ENCODE data around the gene SLC16A4.
"Not testable (repeated sequence)": the region's sequence is repeated elsewhere in the genome, so short reads cannot be mapped to it uniquely, and the experiment has no call there.

SLC16A4 gene

GRCh38 chr1:110408488-110408887 lies 17.7 kb upstream of the SLC16A4 start:
- no peak overlapping the region for H3K9ac ChIP-seq (ENCODE audit: low read depth, low read length)

DNA sequence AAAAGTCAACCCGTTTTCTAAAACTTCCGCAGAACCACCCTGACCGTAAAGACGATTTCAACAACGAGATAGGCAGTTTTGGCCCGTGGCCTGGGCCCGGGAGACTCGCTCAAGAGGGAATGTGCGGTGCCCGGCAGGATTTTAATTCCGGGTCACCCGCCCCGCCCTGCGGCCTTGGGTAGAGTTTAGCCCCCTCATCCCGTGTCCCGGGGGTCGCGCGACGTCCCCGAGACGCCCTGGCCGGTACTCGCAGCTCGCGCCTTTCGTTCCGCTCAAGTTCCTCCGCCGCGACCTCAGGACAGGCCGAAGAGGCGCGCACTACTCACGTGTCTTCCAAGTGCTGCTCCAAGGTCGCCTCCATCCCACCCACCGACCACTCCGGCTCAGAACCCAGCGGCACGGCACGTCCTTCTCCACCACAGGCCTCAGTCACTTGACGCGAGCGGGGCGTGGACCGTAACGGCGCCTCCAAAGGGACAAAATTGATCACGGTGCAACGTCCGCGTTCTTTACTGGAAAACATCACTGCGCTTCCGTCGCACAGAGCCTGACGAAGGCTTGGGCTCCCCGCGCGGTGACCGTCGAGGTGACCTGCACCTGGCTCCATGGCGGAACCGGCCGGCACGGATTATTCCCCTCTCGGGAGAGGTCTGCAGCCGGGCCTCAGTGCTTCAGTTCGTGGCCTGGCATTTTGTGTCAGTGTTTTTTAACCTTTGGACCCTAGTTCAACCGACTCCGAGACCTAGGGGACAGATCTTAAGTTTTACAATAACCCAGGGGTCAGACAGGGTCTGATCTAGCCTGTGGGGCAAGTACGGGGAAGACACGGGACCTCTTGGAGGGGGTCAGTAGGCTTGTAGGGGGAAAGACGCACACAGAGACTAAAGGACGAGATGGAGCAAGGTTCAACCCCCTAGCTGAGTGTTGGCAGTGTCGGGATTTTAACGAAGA lies 16.7 kb upstream of the SLC16A4 start, which contains the start of gene LAMTOR5:
Gene LAMTOR5 (minus strand): TSS at position 435 of the 951 bp plus-strand sequence. CDS start 74 bp downstream, at position 361.
- Histone ChIP-seq H3K9me3 (ENCODE audit: insufficient read depth, low read depth, low read length) (no peaks in the 10 kb centered on the region), H3K36me3 (ENCODE audit: insufficient read depth, low read length) (peaks cover 32% of the 10 kb centered on the region), H3K27ac (ENCODE audit: low read depth, low read length) (peak within 1 kb of the TSS; percentile 57), H3K27me3 (ENCODE audit: insufficient read depth, low read length) (no peaks in the 10 kb centered on the region), H3K4me3 (ENCODE audit: low read length) (peak within 1 kb of the TSS; percentile 80), H3K4me1 (ENCODE audit: insufficient read depth, low read length) (no peaks in the 10 kb centered on the region; the same call in 1 of the 2 replicates), H3K9ac (ENCODE audit: low read depth, low read length) (peak within 1 kb of the TSS; percentile 86)
- WGBS = 3% methylated on average over 76 of the region's 76 CpGs

More at GRCh38 chr1:110408488-110408887, 17.7 kb upstream of the SLC16A4 start:
- H3K4me1 ChIP-seq (ENCODE audit: insufficient read depth, low read length) = no peaks in the 10 kb centered on the region; the same call in 1 of the 2 replicates
- peaks cover 22% of the 10 kb centered on the region for H3K36me3 ChIP-seq (ENCODE audit: insufficient read depth, low read length)
- peak overlapping the region; percentile 80 for H3K4me3 ChIP-seq (ENCODE audit: low read length)
- no peaks in the 10 kb centered on the region for H3K27me3 ChIP-seq (ENCODE audit: insufficient read depth, low read length)
- 92% methylated on average over 8 of the region's 8 CpGs for WGBS
- no peak overlapping the region for H3K27ac ChIP-seq (ENCODE audit: low read depth, low read length)
- no peaks in the 10 kb centered on the region for H3K9me3 ChIP-seq (ENCODE audit: insufficient read depth, low read depth, low read length)

GRCh38 chr1:110406407-110406806 lies 15.6 kb upstream of the SLC16A4 start:
- H3K27ac ChIP-seq (ENCODE audit: low read depth, low read length); H3K27me3 ChIP-seq (ENCODE audit: insufficient read depth, low read length); H3K4me1 ChIP-seq (ENCODE audit: insufficient read depth, low read length); H3K9me3 ChIP-seq (ENCODE audit: insufficient read depth, low read depth, low read length): not testable (repeated sequence)
- Histone ChIP-seq H3K9ac (ENCODE audit: low read depth, low read length) (0 out of 2 replicates have a peak overlapping the region, but pooled peaks have one; percentile 86), H3K36me3 (ENCODE audit: insufficient read depth, low read length) (peaks cover 43% of the 10 kb centered on the region), H3K4me3 (ENCODE audit: low read length) (peak overlapping the region; percentile 80)
- WGBS = 89% methylated on average over 12 of the region's 15 CpGs

- H3K9ac ChIP-seq (ENCODE audit: low read depth, low read length) = no peak overlapping the region
- no peaks in the 10 kb centered on the region; the same call in 1 of the 2 replicates for H3K4me1 ChIP-seq (ENCODE audit: insufficient read depth, low read length)
- H3K36me3 ChIP-seq (ENCODE audit: insufficient read depth, low read length) = peaks cover 58% of the 10 kb centered on the region
- H3K27me3 ChIP-seq (ENCODE audit: insufficient read depth, low read length) = no peaks in the 10 kb centered on the region
- 98% methylated on average over 4 of the region's 4 CpGs for WGBS
- H3K4me3 ChIP-seq (ENCODE audit: low read length) = no peak overlapping the region
- no peaks in the 10 kb centered on the region for H3K9me3 ChIP-seq (ENCODE audit: insufficient read depth, low read depth, low read length)
- no peak overlapping the region for H3K27ac ChIP-seq (ENCODE audit: low read depth, low read length)
Observed at GRCh38 chr1:110404401-110404800, 13.6 kb upstream of the SLC16A4 start.

DNA sequence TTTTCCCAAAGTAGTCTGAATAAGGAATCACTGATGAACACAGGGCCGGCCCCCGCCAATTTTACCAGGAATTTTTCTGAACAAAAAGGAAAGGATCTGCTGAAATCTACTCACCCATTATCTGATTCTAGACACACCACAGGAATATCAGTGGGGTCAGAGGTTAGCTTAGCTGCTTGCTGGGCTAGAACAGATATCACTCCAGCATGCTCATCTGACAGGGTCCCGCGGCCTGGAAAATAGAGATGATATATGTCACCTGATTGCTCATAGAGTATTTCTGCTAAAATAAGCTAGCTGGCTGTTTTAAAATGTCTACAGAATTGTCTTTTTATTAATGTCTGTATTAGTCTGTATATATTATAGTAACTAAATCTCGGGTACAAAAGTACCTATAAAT lies 13.0 kb upstream of the SLC16A4 start:
- 97% methylated on average over 4 of the region's 5 CpGs for WGBS
- Histone ChIP-seq H3K9ac (ENCODE audit: low read depth, low read length) (no peak overlapping the region), H3K9me3 (ENCODE audit: insufficient read depth, low read depth, low read length) (no peaks in the 10 kb centered on the region), H3K27ac (ENCODE audit: low read depth, low read length) (no peak overlapping the region), H3K4me1 (ENCODE audit: insufficient read depth, low read length) (no peaks in the 10 kb centered on the region; the same call in 1 of the 2 replicates), H3K4me3 (ENCODE audit: low read length) (no peak overlapping the region), H3K36me3 (ENCODE audit: insufficient read depth, low read length) (peaks cover 62% of the 10 kb centered on the region), H3K27me3 (ENCODE audit: insufficient read depth, low read length) (no peaks in the 10 kb centered on the region)

- Histone ChIP-seq H3K4me1 (ENCODE audit: insufficient read depth, low read length) (peaks cover 11% of the 10 kb centered on the region), H3K36me3 (ENCODE audit: insufficient read depth, low read length) (peaks cover 21% of the 10 kb centered on the region)
- H3K9me3 ChIP-seq (ENCODE audit: insufficient read depth, low read depth, low read length); H3K9ac ChIP-seq (ENCODE audit: low read depth, low read length); H3K4me3 ChIP-seq (ENCODE audit: low read length); H3K27ac ChIP-seq (ENCODE audit: low read depth, low read length); H3K27me3 ChIP-seq (ENCODE audit: insufficient read depth, low read length): not testable (repeated sequence)
- WGBS = 94% methylated on average over 48 of the region's 48 CpGs
Observed at GRCh38 chr1:110396259-110396958, 5.6 kb upstream of the SLC16A4 start.

DNA sequence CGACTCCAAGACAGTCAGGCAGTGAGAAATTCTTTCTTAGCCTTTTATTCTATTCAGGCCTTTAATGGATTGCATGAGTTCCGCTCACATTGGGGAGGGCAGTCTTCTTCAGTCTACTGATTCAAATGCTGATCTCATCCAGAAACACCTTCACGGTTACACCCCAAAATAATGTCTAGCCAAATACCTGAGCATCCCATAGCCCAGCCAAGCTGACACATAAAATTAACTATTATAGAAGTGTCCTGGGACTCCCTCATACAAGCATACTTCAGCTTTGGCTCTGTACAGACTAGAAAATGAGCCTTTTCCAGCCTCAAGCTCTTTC lies 3.6 kb upstream of the SLC16A4 start:
- Histone ChIP-seq H3K27me3 (ENCODE audit: insufficient read depth, low read length) (no peaks in the 10 kb centered on the region), H3K9me3 (ENCODE audit: insufficient read depth, low read depth, low read length) (no peaks in the 10 kb centered on the region), H3K9ac (ENCODE audit: low read depth, low read length) (no peak overlapping the region), H3K27ac (ENCODE audit: low read depth, low read length) (no peak overlapping the region), H3K36me3 (ENCODE audit: insufficient read depth, low read length) (peaks cover 6% of the 10 kb centered on the region), H3K4me1 (ENCODE audit: insufficient read depth, low read length) (peaks cover 28% of the 10 kb centered on the region), H3K4me3 (ENCODE audit: low read length) (no peak overlapping the region)
- 92% methylated on average over 3 of the region's 3 CpGs for WGBS

DNA sequence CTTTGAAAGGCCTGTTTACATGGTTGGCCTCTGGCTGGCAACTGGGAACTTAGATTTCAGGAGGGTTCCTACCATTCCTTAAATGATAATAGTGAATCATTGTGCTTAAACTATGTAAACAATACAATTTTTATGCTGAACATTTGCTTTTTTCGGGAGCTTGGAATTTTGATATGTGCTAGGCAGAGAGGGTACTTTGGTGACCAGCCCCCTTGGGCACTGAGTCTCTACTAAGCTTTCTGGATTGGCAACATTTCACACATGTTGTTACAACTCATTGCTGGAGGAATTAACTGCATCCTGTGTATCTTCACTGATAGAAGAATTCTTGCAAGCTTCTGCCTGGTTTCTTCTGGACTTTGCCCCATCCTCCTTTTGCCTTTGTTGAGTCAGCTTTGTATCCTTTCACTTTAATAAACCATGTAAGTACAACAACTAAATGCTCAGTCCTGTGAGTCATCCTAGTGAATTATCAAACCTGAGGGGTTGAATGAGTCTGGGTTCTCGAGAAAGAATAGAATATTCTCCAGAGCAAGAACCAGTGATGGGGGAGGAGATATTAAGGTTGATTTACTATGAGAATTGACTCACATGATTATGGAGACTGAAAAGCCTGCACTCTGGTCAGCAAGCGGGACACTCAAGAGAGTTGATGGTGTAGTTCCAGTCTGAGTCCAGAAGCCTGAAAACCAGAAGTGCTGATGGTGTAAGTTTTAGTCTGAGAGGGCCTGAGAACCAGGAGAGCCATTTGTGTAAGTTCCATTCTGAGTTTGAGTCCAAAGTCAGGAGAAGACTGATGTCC lies 3.1 kb upstream of the SLC16A4 start:
- Histone ChIP-seq H3K9me3 (ENCODE audit: insufficient read depth, low read depth, low read length) (no peaks in the 10 kb centered on the region), H3K27ac (ENCODE audit: low read depth, low read length) (no peak overlapping the region), H3K4me3 (ENCODE audit: low read length) (no peak overlapping the region), H3K4me1 (ENCODE audit: insufficient read depth, low read length) (peaks cover 28% of the 10 kb centered on the region), H3K36me3 (ENCODE audit: insufficient read depth, low read length) (peaks cover 3% of the 10 kb centered on the region), H3K27me3 (ENCODE audit: insufficient read depth, low read length) (no peaks in the 10 kb centered on the region), H3K9ac (ENCODE audit: low read depth, low read length) (no peak overlapping the region)
- 85% methylated on average over 3 of the region's 3 CpGs for WGBS

DNA sequence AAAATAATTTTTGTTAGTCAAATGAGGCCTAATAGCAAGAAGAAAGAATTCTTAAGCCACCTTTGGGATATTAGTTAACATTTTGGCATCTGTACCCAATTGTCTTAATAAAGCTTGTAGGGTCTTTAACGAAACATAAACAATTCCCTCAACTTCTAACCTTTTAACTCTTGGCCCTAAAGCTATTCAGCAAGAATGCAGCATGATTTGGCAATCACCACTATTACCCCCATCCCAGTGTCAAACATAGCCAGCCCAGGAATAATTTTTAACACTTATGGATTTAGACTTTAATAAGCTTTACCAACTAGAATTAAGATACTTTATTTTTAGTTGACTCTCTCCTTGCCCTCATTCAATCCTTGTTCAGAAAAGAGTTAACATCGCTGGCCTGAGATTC lies 2.5 kb upstream of the SLC16A4 start:
- 82% methylated on average over 2 of the region's 2 CpGs for WGBS
- no peak overlapping the region for H3K4me3 ChIP-seq (ENCODE audit: low read length)
- peaks cover 28% of the 10 kb centered on the region for H3K4me1 ChIP-seq (ENCODE audit: insufficient read depth, low read length)
- H3K36me3 ChIP-seq (ENCODE audit: insufficient read depth, low read length) = no peaks in the 10 kb centered on the region
- H3K9me3 ChIP-seq (ENCODE audit: insufficient read depth, low read depth, low read length) = no peaks in the 10 kb centered on the region
- H3K27ac ChIP-seq (ENCODE audit: low read depth, low read length) = no peak overlapping the region
- no peak overlapping the region for H3K9ac ChIP-seq (ENCODE audit: low read depth, low read length)
- H3K27me3 ChIP-seq (ENCODE audit: insufficient read depth, low read length) = no peaks in the 10 kb centered on the region

- Histone ChIP-seq H3K27ac (ENCODE audit: low read depth, low read length) (no peak overlapping the region), H3K9ac (ENCODE audit: low read depth, low read length) (no peak overlapping the region), H3K9me3 (ENCODE audit: insufficient read depth, low read depth, low read length) (no peaks in the 10 kb centered on the region), H3K36me3 (ENCODE audit: insufficient read depth, low read length) (no peaks in the 10 kb centered on the region), H3K27me3 (ENCODE audit: insufficient read depth, low read length) (no peaks in the 10 kb centered on the region), H3K4me1 (ENCODE audit: insufficient read depth, low read length) (peaks cover 28% of the 10 kb centered on the region), H3K4me3 (ENCODE audit: low read length) (no peak overlapping the region; the same call in 1 of the 2 replicates)
- WGBS = 81% methylated on average over 6 of the region's 6 CpGs
Observed at GRCh38 chr1:110390096-110390495, 730 bp downstream of the SLC16A4 start.
